Stimulated activated CD8-positive, alpha-beta memory T cell treated with anti-CD3 and anti-CD28 coated beads, Interleukin-4, amount 100 ng/mL, for 48 hours (primary cell): Measurements from ENCODE around the gene MRGPRF.

ENCODE experiments used
- DNase-seq: peaks from one replicate; pipeline ENCODE4 v3.0.0-alpha.2; 2020

MRGPRF gene

DNA sequence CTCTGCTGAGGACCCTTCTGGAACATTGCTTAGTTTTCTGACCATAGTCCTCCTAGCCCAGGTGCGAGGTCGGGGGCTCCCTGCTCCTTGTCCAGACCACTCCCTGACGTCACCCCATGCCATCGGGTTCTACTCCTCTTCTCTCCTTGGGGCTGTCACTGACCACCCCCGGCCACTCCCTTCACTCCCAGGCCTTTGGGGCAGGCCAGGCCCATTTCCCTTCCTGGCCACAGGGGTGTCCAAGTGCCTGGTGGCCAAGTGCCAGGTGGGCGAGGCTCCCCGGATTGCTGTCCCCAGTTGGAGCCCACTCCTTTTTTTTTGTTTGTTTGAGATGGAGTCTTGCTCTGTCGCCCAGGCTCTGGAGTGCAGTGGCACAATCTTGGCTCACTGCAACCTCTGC, 51.8 kb downstream of the MRGPRF start:
- no peak for DNase-seq

DNA sequence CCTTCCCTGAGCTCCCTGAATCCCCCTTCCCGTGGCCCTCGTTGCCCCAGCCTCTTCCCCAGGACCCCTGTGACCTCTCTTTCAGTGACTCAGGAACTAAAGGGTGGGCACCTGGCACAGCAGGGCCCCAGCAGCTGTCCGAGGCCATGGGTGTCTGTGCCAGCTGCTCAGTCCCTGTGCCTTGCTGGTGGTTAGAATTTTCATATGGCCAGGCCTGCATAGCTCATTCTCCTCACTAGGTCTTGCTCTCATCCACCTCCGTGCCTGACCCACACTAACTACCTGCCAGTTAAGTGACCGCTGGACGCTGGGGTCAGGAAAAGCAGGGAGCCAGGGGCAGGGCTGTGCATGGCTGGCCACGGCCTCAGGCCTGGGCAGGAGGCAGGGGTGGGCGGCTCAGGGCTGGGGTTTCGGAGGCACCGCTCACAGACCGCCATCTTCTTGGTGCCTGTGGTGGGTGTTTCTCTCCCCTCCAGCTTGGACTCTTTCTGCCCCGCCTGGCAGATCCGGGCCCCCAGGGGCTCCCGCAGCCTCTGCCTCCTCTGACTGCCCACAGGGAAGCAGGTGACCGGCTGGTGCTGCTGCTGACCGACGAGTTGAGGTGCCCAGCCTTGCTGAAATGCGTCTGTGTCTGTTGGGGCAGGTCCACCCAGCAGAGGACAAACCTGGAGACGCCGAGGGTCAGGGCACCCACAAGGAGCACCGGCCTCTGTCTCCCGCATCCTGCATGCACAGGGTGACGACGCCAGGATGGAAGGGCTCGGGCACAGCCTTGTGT, 52.6 kb downstream of the MRGPRF start:
- no peak for DNase-seq

DNA sequence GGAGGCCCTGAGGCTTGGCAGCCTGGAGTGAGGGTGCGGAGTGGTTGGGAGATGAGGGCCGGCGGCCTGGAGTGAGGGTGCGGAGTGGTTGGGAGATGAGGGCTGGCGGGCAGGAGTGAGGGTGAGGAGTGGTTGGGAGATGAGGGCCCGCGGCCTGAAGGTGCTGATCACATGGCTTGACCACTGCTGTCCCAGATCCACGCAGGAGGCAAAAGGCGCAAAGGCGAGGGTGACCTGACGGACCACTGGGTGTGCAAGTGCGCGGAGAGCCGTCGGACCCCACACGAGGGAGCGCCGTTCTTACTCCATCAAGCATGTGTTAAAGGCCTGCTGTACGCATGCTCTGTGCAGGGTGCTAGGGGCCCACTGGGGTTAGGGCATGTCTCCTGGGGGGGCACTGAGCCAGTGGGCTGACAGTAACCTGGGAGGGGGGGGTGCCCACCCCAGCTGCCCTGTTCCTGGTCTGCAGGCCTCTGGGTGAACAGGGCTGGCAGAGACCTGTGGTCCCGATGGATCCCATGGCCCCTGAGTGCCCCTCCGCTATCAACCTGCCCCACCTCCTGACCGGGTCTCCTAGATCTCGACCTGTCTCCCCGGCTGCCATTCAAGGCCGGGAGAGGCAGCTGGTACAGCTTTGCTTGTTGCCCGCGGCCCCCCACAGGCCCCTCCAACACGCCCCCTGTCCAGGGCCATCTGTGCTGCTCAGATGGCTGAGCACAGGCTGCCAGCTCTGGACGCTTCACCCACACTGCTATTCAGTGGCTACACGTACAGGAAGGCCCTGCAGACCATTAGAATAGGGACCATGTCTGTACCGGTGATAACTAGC, 53.4 kb downstream of the MRGPRF start:
- no peak for DNase-seq

DNA sequence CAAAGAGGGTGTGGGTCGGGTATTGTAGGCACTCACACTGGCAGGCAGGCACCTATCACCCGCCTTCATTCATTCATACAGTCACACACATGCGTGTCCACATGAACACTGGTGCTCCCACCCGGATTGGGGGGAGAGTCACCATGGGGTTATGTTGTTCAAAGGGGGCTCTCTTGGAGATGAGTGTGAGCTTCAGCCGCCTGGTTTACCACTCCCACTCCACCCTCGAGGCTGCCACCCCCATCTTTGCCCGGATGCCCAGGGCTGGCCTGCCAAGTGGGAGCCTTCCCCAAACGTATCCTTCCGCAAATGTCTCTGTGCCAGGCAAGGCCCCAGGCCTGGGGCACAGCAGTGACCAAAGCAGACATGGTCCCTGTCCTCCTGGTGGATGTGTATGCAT, 54.8 kb downstream of the MRGPRF start:
- no peak for DNase-seq

DNA sequence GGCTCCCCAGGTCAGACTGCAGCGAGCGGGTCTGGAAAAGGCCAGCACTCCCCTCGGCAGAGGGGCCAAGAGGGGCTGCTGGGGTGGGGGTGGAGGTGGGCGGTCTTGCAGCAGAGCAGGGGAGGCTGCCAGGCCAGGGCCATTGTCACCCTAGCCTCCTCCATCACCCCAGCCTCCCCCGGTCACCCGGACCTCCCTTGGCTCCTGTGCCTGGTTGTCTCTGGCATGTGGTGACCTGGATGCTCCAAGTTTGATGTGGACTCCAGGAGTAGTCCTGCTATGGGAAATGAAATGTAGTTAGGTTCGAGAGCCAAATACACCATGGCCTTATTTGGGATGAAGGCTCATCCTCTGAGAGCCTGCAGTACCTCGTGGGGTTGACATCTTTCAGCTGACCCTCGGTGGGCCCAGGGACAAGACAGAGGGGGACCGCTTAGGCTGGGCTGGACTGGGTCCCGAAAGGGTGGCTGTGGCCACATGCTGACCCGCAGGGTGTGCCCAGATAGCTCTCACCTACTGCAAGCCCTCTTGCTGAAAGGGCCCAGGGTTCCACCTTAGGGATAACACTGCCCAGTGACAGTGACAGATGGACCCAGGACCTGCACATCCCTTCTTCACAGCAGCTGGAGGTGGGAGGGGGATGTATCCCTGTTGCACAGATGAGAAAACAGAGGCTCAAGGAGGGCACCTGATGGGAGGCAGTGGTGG, 56.3 kb downstream of the MRGPRF start:
- no peak for DNase-seq

DNA sequence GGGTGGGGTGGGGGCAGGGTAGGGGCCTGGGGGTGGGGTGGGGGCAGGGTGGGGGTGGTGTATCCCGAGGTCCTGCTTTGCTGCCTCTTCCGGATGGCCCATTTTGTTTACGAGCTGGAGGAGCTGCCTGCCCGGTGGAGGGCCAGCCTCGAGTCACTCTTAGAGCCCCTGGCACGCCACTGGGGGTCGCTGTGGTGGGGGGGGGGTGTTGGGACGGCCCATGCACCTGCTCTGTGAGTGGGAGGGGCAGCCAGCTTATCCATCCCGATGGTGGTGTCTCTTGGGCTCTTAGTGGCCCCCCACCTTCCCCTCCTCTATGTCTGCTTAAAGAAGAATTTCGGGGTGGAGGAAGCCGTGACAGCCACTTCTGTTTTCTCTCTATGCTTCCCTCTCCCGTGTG, 56.9 kb downstream of the MRGPRF start:
- peak; percentile 33 for DNase-seq

DNA sequence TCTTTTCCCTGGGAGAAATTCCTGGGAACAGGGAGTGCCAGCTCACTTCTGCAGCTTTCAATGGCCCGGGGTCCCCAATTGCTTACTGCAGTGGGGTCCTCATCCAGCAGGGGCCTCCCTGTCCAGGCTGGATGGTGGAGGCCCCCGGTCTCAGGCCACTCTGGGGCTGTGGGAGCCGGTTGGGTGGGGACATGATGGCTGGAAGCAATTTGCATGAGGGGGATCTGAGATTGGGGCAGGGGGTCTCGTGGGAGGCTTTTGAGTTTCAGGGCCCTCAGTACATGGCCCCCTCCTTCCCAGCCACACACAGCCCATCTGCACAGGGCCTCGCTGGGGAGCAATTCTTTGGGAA, 57.5 kb downstream of the MRGPRF start:
- no peak for DNase-seq

DNA sequence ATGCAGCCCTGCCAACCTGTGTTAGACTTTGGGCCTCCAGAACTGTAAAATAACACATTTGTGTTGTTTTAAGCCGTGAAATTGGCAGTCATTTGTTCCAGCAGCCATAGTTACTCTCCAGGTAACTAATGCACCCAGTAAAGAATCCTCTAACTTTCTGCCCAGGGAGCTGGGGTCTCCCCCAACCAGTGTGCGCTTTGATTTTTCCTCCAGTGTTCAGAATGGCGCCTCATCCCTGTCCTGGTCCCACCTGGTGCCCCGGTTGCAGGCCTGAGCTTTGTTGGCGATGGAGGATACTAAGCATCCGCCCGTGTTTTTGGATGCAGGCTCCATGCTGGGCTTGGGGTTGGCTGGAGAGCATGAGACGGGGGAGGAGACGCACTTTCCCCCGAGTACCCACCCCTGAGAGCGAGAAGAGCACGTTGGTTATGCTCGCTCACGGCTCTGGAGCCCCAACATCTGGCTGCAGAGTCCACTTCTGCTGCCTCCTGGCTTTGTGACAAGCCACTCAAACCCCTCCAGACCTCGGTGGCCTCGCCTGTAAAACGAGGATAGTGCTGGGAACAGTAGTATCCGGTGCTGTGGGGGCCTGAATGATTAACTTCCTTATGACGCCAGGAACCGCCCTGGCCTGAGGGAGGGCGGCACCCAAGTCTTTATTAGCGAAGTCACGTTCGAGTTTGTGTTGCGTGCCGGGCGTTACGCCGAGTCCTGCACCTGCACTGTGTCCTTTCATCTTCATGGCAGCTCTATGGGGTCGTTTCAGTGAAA, 58.0 kb downstream of the MRGPRF start:
- no peak for DNase-seq
